Left kidney (tissue), 2 donors: ENCODE data around the gene LZTR1. TPM values are rescaled to one million over a fixed set of nuclear protein-coding genes. Genes with fewer than 3 reads are reported as not detected.

Source experiments
- DNase-seq: peaks from one replicate; pipeline ENCODE4 v3.0.0-alpha.2; 2013
- polyA plus RNA-seq: library from polyadenylated mRNA; unstranded; fragments of 120-200 nt; gene quantifications from one replicate; pipeline ENCODE4 v1.2.1, GENCODE V29; 2013; ENCODE audit not compliant: insufficient read length

Gene LZTR1
- polyA plus RNA-seq, 1 donor: 50.5 TPM

DNA sequence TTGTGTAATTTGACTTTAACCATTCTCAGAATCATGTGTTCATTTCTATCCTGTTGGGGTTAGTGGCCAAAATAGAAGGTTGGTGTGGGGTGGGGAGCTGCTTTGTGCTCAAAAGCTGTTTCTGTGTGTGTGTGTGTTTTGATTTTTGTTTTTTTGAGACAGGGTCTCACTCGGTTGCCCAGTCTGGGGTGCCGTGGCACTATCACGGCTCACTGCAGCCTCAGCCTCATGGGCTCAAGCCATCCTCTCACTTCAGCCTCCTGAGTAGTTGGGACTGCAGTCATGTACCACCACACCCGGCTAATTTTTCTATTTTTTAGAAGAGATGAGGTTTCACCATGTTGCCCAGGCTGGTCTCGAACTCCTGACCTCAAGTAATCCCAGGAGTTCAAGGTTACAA is 33.1 kb upstream of the LZTR1 start:
- no peak for DNase-seq

DNA sequence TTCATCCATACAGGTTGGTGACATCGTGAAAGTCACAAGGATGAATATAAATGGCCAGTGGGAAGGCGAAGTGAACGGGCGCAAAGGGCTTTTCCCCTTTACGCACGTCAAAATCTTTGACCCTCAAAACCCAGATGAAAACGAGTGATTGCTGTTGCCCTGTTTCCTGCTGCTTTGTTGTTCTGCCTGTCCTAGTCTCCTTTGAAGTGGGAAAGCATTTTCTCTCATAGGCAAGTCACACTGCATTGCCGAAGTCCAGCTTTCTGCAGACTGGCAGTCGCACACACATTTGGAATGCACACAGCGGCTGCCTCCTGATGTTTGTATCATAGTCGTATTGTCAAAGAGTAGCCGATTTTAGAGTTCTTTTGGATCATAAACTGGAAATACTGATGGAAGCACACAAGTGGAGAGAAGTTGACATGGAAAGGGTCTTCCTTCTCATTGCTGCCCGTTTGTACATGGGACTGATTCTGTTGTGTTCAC is 32.4 kb upstream of the LZTR1 start:
- no peak for DNase-seq

DNA sequence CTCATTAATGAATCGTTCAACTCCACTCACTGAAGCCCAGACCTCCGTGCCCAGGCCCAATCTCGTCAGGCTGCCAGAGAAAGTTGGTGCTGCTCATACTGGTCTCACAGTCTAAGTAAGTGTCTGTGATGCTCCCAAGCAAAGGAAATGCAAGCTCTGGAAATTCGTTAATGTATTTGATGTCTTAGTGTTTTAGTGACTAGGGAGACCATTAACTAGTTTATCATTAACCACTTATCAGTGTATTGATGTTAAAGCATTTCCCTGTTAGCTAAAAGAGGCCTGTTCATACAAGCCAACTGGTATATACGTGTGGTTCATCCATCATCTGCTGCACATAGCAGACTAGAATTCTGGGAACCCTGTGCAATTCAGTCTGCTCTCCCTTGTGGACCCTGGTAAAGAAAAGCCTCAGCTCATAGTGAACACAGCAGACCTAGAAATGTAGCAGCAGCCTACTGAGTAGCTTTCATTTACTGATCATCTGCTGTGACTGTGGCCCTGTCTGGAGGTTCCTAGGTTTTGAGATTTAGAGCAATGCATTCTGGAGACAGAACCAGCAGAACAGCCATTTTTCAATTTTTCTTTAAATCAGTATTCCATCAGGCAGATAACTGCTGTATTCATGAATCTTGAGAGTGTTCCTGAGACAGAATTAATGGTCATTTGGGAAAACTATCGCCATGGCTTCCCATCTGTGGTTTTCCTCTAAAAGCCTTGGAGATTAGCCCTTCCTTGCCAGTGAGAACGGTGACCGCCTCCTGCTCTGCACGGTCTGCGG is 30.8 kb upstream of the LZTR1 start:
- DNase-seq: no peak

DNA sequence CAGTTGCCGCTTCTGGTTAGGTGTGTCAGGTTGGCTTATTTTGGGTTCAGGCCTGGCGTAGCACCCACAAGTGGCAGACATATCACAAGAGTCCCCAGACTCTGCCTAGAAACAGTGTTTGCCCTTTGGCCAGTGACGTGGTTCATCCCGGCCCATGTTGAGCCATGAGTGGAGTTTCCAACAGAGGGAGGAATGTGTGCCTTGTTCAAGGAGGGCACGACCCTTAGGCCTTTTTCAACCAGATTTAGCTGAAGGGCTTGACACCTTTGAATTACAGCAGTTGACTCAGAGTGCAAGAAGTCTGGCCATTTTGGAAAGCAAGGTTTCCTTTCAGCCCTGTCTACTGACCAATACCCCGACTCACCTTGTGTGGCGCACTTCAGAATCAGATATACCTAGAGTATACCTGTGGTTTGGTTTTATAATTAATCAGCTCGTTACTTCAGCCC is 30.1 kb upstream of the LZTR1 start:
- DNase-seq: no peak

- DNase-seq: no peak
Observed at GRCh38 chr22:20952544-20953341, 29.4 kb upstream of the LZTR1 start.

- DNase-seq: no peak
Observed at GRCh38 chr22:20953342-20953608, 28.8 kb upstream of the LZTR1 start.

DNA sequence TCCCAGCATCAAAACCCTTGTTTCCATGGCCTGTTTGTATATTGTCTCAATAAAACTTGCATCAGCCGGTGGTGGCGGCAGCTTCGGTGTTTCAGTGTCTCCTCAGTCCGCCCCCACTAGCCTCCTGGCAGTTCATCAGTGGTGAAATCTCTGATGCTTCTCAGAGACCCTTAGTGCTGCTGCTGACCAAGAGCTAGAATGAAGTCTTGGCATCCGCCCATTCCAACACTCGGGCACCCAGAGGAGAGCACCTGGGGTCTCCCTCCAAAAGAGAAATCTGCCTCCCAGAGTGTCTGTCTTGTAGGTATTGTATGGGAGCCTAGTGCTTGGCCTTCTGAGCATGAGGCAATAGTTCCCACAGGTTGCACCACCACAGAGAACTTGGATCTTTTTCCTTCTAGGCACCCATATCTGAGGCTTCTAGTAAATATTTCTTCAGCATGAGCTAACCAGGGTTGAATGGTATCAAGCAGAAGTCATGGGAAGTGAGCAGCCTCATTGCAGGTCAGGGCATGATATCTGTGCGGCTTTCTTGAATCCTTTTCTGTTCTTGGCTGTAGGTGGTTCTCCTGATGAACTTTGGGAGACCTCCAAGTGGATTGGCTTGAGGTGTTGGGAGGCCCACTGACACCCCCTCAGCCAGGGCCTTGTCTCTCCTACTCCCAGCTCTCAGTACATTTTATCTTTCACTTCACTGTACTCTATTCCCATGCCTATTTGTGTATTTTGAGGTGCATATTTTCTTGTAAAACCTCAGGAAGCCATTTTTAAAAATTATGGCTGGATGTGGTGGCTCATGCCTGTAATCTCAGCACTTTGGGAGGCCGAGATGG is 28.2 kb upstream of the LZTR1 start:
- DNase-seq: no peak

DNA sequence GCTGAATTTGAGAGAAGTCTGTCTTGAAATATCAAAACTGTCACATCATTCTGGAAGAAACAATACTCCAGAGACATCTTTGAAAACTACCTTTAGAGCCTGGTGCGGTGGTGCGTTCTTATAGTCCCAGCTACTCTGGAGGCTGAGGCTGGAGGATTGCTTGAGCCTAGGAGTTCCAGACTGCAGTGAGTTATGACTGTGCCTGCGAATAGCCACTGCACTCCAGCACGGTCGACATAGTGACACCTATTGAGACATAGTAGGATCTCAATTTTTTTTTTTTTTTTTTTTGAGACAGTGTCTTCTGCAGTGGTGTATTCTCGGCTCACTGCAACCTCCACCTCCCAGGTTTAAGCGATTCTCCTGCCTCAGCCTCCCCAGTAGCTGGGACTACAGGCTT is 26.5 kb upstream of the LZTR1 start:
- DNase-seq: no peak

DNA sequence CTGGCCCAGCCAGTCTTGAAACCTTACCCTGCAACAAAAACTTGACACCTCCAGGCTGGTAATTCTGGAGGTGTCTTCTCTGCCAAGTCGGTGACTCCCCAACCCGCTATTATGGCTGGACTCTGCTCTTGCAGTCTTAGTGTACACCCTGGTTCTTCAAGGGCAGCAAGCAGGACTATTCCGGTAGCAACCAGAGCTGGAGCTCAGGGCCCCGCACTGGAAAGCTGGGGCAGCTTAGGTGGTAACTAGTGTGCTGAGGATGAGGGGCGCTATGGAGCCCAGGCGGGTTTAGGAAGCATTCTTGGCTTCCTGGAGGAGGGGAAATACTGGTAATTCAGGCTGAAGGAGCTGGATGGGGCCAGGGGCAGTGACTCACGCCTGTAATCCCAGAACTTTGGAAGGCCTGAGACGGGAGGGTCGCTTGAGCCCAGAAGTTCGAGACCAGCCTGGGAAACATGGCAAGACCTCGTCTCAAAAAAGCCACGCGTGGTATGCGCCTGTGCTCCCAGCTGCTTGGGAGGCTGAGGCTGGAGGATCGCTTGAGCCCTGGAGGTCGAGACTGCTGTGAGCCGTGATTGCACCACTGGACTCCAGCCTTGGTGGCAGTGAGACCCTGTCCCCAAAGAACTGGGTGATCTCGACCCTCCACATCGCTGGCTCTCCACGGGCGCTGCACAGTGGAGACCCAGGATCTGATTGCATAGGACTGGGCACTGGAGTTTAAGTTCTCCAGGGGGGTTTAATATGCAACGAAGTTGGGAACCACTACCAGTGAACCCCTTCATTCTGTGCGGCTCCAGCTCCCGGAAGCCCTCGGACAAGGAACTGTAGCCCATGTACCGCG is 25.6 kb upstream of the LZTR1 start:
- no peak for DNase-seq

GRCh38 chr22:20957102-20957682 is 24.9 kb upstream of the LZTR1 start:
- no peak for DNase-seq

DNA sequence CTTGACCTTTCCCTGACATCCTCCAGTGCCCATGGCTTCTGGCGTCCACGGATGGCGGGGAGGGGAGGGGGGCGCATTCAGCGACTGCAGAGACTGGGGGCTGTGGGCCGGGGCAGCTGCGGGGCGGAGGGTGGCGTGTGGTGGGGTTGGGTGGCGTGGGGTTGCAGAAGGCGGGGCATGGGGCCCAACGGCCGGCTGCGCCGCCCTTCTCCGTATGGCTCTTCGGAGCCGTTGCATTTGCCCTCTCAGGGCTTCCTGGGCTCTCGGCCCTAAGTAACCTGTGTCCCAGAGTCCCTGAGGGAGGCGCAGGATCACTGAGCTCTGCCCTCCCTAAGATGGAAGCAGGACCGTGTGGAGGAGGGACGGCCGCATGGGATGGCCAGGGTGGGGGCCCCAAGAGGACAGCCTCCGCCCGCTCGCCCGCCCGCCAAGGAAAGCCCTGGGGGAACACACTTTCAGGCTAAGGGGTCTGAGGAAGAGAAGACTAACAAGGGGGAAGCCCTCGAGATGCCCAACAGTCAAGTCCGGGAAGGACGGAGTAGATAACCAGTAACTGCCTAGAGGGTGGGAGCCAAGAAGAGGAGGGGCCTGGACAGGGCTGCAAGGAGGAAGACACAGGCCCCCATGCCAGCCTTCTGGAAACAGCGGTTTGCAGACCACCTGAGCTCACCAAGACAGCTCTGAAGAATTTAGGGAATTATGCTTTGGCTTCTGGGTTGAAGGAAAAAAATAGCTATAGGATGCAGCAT is 24.2 kb upstream of the LZTR1 start:
- DNase-seq: no peak

- DNase-seq: no peak
Observed at GRCh38 chr22:20959578-20960461, 22.3 kb upstream of the LZTR1 start.

GRCh38 chr22:20960609-20961008 is 21.5 kb upstream of the LZTR1 start:
- DNase-seq: no peak

DNA sequence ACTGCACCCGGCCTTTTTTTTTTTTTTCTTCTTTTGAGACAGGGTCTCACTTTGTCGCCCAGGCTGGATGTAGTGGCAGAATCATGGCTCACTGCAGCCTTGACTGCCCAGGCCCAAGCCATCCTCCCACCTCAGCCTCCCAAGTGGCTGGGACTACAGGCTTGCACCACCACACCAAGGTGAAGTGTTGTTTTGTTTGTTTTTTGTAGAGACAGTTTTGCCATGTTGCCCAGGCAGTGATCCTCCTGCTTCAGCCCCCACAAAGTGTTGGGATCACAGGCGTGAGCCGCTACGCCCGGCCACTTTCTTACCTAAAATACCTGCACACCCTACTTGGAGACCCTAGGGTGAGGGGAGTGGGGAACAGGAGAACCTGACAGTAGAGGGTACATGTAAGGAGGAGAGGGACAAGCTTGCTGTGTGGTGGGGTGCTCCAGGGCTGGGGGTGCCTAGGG is 19.6 kb upstream of the LZTR1 start:
- DNase-seq: no peak

DNA sequence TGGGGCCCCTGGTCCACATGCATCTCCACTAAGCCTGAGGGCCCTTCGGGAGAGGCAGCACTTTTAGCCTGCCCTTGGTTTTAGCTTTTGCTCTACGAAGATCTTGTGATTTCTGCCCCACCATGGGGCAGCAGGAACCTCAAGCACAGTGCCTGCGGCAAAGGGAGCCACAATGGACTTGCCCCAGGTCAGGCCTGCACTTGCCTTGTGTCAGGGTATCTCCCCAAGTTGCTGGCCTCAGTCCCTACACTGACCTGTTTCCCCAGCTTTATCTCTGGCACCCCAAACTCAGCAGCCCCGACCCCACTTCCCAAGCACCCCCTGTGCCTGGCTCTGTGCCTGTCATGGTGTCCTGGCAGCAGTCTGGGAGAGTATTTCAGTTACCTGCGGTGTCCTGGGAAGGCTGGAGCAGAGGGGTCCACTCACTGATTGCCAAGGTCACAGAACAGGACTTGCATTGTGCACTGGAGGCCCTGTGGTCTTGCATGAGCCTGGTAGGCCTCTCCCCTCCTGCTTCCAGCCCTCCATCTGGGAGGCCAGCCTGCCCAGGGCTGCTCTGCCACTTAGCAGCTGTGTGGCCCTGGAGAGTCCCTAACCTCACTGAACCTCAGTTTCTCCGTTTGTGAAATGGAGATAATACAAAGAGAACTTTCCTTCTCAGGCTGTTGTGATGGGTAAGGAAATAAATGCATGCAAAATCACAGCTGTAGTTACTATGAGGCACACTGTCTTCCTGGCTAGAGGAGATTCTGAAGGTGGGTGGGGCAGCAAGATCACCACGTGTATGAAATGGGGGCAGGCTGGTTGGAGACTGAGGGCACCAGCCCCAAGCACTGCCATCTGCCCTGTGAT is 18.7 kb upstream of the LZTR1 start:
- DNase-seq: no peak

DNA sequence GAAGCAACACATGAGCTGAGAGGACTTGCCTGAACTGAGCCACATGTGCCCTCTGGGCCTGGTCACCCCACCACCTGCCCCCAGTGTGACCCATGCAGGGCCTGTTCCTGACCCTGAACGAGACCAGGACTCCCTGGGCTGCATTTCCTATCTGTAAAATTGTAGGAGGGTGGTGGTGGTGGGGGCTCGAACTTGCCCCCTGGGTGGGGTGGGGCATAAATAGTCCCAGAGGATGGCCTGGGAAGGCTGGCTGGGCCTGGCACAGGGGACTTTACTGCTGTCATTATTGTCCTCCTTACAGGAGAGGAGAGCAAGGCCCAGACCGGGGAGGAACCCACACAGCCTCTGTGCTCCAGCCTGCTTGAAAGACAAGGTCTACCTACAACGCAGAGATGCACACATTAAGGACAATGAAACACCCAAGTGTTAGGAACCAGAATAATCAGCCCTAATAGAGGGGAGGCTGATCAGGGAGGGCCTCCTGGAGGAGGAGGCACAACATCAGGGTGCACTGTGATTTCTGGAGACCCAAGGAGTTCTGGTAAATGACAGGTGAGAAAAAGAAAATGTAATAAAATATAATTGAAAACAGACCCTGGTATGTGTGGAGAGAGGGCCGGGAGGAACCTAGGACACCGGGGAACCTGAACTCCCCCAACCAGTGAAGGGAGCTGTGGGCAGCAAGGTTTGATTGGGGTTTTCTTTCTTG is 17.9 kb upstream of the LZTR1 start:
- no peak for DNase-seq

GRCh38 chr22:20964799-20965103 is 17.3 kb upstream of the LZTR1 start:
- DNase-seq: no peak
